SK-N-SH treated with all-trans-retinoic acid at 6 μM for 48 hours (cell line): ENCODE data around the gene MYOD1.

Experiments used
- ARNTL ChIP-seq: fragments of 450-650 bp; formaldehyde crosslinking; IDR thresholded peaks from 2 replicates; pipeline ENCODE4 v1.5.0; 2020; ENCODE audit warnings: low read depth, mild to moderate bottlenecking, moderate library complexity, borderline replicate concordance
- CREB5 ChIP-seq: fragments of 250-450 bp; sonication (Bioruptor Pico); IDR thresholded peaks from 2 replicates; pipeline ENCODE4 v1.5.1; 2020; ENCODE audit warnings: low read depth, mild to moderate bottlenecking, moderate library complexity
- POU6F1 ChIP-seq: fragments of 250-450 bp; sonication (Bioruptor Pico); IDR thresholded peaks from 2 replicates; pipeline ENCODE4 v1.8.0; 2021; ENCODE audit warnings: low read depth, mild to moderate bottlenecking, moderate library complexity, borderline replicate concordance
- SNAI2 ChIP-seq: fragments of 250-450 bp; sonication (Bioruptor Pico); IDR thresholded peaks from 2 replicates; pipeline ENCODE4 v1.5.0; 2020; ENCODE audit warnings: mild to moderate bottlenecking, moderate library complexity
- TSHZ2 ChIP-seq: fragments of 250-450 bp; sonication (Bioruptor Pico); IDR thresholded peaks from 2 replicates; pipeline ENCODE4 v1.5.0; 2020; ENCODE audit warnings: mild to moderate bottlenecking, moderate library complexity
- ZC3H10 ChIP-seq: fragments of 250-450 bp; sonication (Bioruptor Pico); IDR thresholded peaks from 2 replicates; pipeline ENCODE4 v1.5.1; 2021; ENCODE audit warnings: mild to moderate bottlenecking, moderate library complexity
- ZNF8 ChIP-seq: fragments of 450-650 bp; formaldehyde crosslinking; IDR thresholded peaks from 2 replicates; pipeline ENCODE4 v1.5.0; 2020; ENCODE audit warnings: mild to moderate bottlenecking, moderate library complexity

GRCh38 chr11:17714870-17715269 is 4.5 kb upstream of the MYOD1 start:
- no peak for TF ChIP-seq CREB5 (CRISPR knock-in tag)
- TF ChIP-seq SNAI2 (CRISPR knock-in tag), result no peak
- TF ChIP-seq ZC3H10, result no peak
- no peak for TF ChIP-seq POU6F1 (CRISPR knock-in tag)
- no peak for TF ChIP-seq ARNTL (CRISPR knock-in tag)
- no peak for TF ChIP-seq ZNF8 (CRISPR knock-in tag)
- no peak for TF ChIP-seq TSHZ2 (CRISPR knock-in tag)
